ENCODE data around the gene APOL4.
"Not testable (repeated sequence)": the region's sequence is repeated elsewhere in the genome, so short reads cannot be mapped to it uniquely, and the experiment has no call there.

Gene APOL4

GRCh38 chr22:36231051-36231450 lies 29.4 kb upstream of the APOL4 start:
- DNase-seq (ENCODE audit: low spot score) = not testable (repeated sequence)

- DNase-seq (ENCODE audit: low spot score) = not testable (repeated sequence)
Measured at GRCh38 chr22:36229649-36230048, 28.0 kb upstream of the APOL4 start.

- DNase-seq (ENCODE audit: low spot score) = no peak
Measured at GRCh38 chr22:36228944-36229343, 27.3 kb upstream of the APOL4 start.

- not testable (repeated sequence) for DNase-seq (ENCODE audit: low spot score)
Measured at GRCh38 chr22:36228369-36228768, 26.8 kb upstream of the APOL4 start.

- no peak for DNase-seq (ENCODE audit: low spot score)
Measured at GRCh38 chr22:36227806-36228205, 26.2 kb upstream of the APOL4 start.

- no peak for DNase-seq (ENCODE audit: low spot score)
Measured at GRCh38 chr22:36227396-36227795, 25.8 kb upstream of the APOL4 start.

GRCh38 chr22:36226189-36226588 lies 24.6 kb upstream of the APOL4 start:
- no peak for DNase-seq (ENCODE audit: low spot score)

GRCh38 chr22:36225333-36225922 lies 23.8 kb upstream of the APOL4 start:
- no peak for DNase-seq (ENCODE audit: low spot score)

GRCh38 chr22:36224245-36224644 lies 22.6 kb upstream of the APOL4 start:
- no peak for DNase-seq (ENCODE audit: low spot score)

GRCh38 chr22:36223504-36223903 lies 21.9 kb upstream of the APOL4 start:
- no peak for DNase-seq (ENCODE audit: low spot score)

- no peak for DNase-seq (ENCODE audit: low spot score)
Measured at GRCh38 chr22:36222887-36223450, 21.4 kb upstream of the APOL4 start.

GRCh38 chr22:36221799-36222751 lies 20.5 kb upstream of the APOL4 start:
- no peak for DNase-seq (ENCODE audit: low spot score)

- no peak for DNase-seq (ENCODE audit: low spot score)
Measured at GRCh38 chr22:36220451-36220921, 18.9 kb upstream of the APOL4 start.

- no peak for DNase-seq (ENCODE audit: low spot score)
Measured at GRCh38 chr22:36218648-36219193, 17.1 kb upstream of the APOL4 start.

GRCh38 chr22:36215981-36216380 lies 14.4 kb upstream of the APOL4 start:
- no peak for DNase-seq (ENCODE audit: low spot score)

- no peak for DNase-seq (ENCODE audit: low spot score)
Measured at GRCh38 chr22:36213586-36213985, 12.0 kb upstream of the APOL4 start.

GRCh38 chr22:36212901-36213300 lies 11.3 kb upstream of the APOL4 start:
- DNase-seq (ENCODE audit: low spot score) = no peak

- DNase-seq (ENCODE audit: low spot score) = no peak
Measured at GRCh38 chr22:36211237-36211861, 9.7 kb upstream of the APOL4 start.

- DNase-seq (ENCODE audit: low spot score) = no peak
Measured at GRCh38 chr22:36210224-36210623, 8.6 kb upstream of the APOL4 start.

GRCh38 chr22:36209488-36209908 lies 7.9 kb upstream of the APOL4 start:
- DNase-seq (ENCODE audit: low spot score) = not testable (repeated sequence)

- no peak for DNase-seq (ENCODE audit: low spot score)
Measured at GRCh38 chr22:36208914-36209313, 7.3 kb upstream of the APOL4 start.

GRCh38 chr22:36208162-36208765 lies 6.7 kb upstream of the APOL4 start:
- no peak for DNase-seq (ENCODE audit: low spot score)

Data from COLO829 (cell line).